ENCODE results near the gene EPB41L4A. TPM values are rescaled to one million over a fixed set of nuclear protein-coding genes. Genes with fewer than 3 reads are reported as not detected.

Gene EPB41L4A
- total RNA-seq, 1 experiment from 2014 or later = 5.2 TPM

GRCh38 chr5:112384523-112384922 lies 34.6 kb downstream of the EPB41L4A start:
- DNase-seq (ENCODE audit: low spot score) (no peak), ATAC-seq (no peak)
- no peaks in the 10 kb centered on the region for H3K9me3 Mint-ChIP-seq
- POLR2A ChIA-PET = no interaction called here
- no peak overlapping the region; the same call in 1 of the 2 replicates for H3K27ac Mint-ChIP-seq
- H3K27me3 Mint-ChIP-seq (ENCODE audit: low read depth) = no peaks in the 10 kb centered on the region
- CTCF ChIA-PET = interaction anchor here (0.6 to 1.2 kb wide), 2 partner anchors 9 to 36 kb away, joined by 3 to 7 read pairs; no protein-coding TSS in a partner anchor
- no peaks in the 10 kb centered on the region for H3K36me3 Mint-ChIP-seq
- TF ChIP-seq GABPB1 (CRISPR knock-in tag; IDR thresholded peaks at IDR 0.05) (no peak), NFE2L1 (CRISPR knock-in tag; IDR thresholded peaks at IDR 0.05) (no peak), SMAD3 (CRISPR knock-in tag; IDR thresholded peaks at IDR 0.05; ENCODE audit: borderline replicate concordance) (no peak), GRHL2 (CRISPR knock-in tag; IDR thresholded peaks at IDR 0.05; ENCODE audit: insufficient replicate concordance, severe bottlenecking) (no peak), TCF7 (CRISPR knock-in tag; IDR thresholded peaks at IDR 0.05; ENCODE audit: low read depth) (no peak), CDX4 (CRISPR knock-in tag; IDR thresholded peaks at IDR 0.05; ENCODE audit: borderline replicate concordance) (no peak), CTCF (IDR thresholded peaks at IDR 0.05) (no peak), RELA (CRISPR knock-in tag; IDR thresholded peaks at IDR 0.05; ENCODE audit: borderline replicate concordance) (no peak), SMAD4 (CRISPR knock-in tag; IDR thresholded peaks at IDR 0.05) (no peak), JUN (CRISPR knock-in tag; IDR thresholded peaks at IDR 0.05) (no peak), ERG (CRISPR knock-in tag; IDR thresholded peaks at IDR 0.05) (no peak), ZNF416 (CRISPR knock-in tag; IDR thresholded peaks at IDR 0.05) (no peak), NR3C1 (CRISPR knock-in tag; conservative IDR thresholded peaks at IDR 0.05; ENCODE audit: low read depth) (no peak), SOX15 (CRISPR knock-in tag; IDR thresholded peaks at IDR 0.05) (no peak), NFATC4 (CRISPR knock-in tag; IDR thresholded peaks at IDR 0.05) (no peak), MYBL2 (CRISPR knock-in tag; IDR thresholded peaks at IDR 0.05) (no peak)
- TF ChIP-seq, protein P1, sequence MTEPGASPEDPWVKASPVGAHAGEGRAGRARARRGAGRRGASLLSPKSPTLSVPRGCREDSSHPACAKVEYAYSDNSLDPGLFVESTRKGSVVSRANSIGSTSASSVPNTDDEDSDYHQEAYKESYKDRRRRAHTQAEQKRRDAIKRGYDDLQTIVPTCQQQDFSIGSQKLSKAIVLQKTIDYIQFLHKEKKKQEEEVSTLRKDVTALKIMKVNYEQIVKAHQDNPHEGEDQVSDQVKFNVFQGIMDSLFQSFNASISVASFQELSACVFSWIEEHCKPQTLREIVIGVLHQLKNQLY (CRISPR knock-in tag; IDR thresholded peaks at IDR 0.05) = no peak
- TF ChIP-seq, protein P2, sequence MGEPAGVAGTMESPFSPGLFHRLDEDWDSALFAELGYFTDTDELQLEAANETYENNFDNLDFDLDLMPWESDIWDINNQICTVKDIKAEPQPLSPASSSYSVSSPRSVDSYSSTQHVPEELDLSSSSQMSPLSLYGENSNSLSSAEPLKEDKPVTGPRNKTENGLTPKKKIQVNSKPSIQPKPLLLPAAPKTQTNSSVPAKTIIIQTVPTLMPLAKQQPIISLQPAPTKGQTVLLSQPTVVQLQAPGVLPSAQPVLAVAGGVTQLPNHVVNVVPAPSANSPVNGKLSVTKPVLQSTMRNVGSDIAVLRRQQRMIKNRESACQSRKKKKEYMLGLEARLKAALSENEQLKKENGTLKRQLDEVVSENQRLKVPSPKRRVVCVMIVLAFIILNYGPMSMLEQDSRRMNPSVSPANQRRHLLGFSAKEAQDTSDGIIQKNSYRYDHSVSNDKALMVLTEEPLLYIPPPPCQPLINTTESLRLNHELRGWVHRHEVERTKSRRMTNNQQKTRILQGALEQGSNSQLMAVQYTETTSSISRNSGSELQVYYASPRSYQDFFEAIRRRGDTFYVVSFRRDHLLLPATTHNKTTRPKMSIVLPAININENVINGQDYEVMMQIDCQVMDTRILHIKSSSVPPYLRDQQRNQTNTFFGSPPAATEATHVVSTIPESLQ (CRISPR knock-in tag; IDR thresholded peaks at IDR 0.05) = no peak
- H3K4me3 Mint-ChIP-seq = no peak overlapping the region
- H3K4me1 Mint-ChIP-seq = peaks cover 27% of the 10 kb centered on the region

GRCh38 chr5:112382886-112383285 lies 36.2 kb downstream of the EPB41L4A start:
- Mint-ChIP-seq H3K4me1 (peaks cover 21% of the 10 kb centered on the region), H3K27me3 (ENCODE audit: low read depth) (no peaks in the 10 kb centered on the region), H3K36me3 (no peaks in the 10 kb centered on the region), H3K9me3 (no peaks in the 10 kb centered on the region), H3K27ac (no peak overlapping the region), H3K4me3 (no peak overlapping the region)
- CTCF ChIA-PET = no interaction called here
- DNase-seq (ENCODE audit: low spot score) (no peak), ATAC-seq (no peak)
- POLR2A ChIA-PET = no interaction called here
- TF ChIP-seq, protein P3, sequence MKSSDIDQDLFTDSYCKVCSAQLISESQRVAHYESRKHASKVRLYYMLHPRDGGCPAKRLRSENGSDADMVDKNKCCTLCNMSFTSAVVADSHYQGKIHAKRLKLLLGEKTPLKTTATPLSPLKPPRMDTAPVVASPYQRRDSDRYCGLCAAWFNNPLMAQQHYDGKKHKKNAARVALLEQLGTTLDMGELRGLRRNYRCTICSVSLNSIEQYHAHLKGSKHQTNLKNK (CRISPR knock-in tag; IDR thresholded peaks at IDR 0.05) = no peak
- no peak for TF ChIP-seq ZBTB21 (CRISPR knock-in tag; IDR thresholded peaks at IDR 0.05; ENCODE audit: borderline replicate concordance)
- no peak for TF ChIP-seq E2F4 (CRISPR knock-in tag; IDR thresholded peaks at IDR 0.05; ENCODE audit: borderline replicate concordance, low read depth)
- no peak for TF ChIP-seq TCF7 (CRISPR knock-in tag; IDR thresholded peaks at IDR 0.05; ENCODE audit: low read depth)
- TF ChIP-seq ATF2 (CRISPR knock-in tag; IDR thresholded peaks at IDR 0.05; ENCODE audit: borderline replicate concordance, low read depth) = no peak
- TF ChIP-seq SMAD4 (CRISPR knock-in tag; IDR thresholded peaks at IDR 0.05) = no peak
- TF ChIP-seq JUN (CRISPR knock-in tag; IDR thresholded peaks at IDR 0.05) = no peak
- no peak for TF ChIP-seq GTF2I (CRISPR knock-in tag; conservative IDR thresholded peaks at IDR 0.05)
